IMR-90 (cell line): Measurements from ENCODE around the gene MCM5. TPM values are rescaled to one million over a fixed set of nuclear protein-coding genes. Genes with fewer than 3 reads are reported as not detected.

Experiments
- ATAC-seq: fragments of 200-7000 bp; cut with Tn5 transposase; 2 replicates; pipeline ENCODE4 v1.9.1; 2020; ENCODE audit warnings: low read depth, mild to moderate bottlenecking, moderate library complexity
- BruUV-seq: library from RNA; stranded (reverse); fragments of 400-500 nt; replicated peaks from 2 replicates; lab custom pipeline; 2021; lab: Mats Ljungman, UMichigan
- CTCF ChIA-PET: fragments of 300-600 bp; formaldehyde crosslinking; extraction: SDS; loops from one replicate; lab custom pipeline; 2021; ENCODE audit warnings: antibody characterized with exemption; lab: Yijun Ruan, JAX
- POLR2A ChIA-PET: fragments of 300-600 bp; sonication (Branson Sonifier 250); formaldehyde crosslinking; loops from one replicate; lab custom pipeline; 2022; ENCODE audit warnings: antibody characterized with exemption; ENCODE audit not compliant: unreplicated experiment; lab: Charles Lee
- DNase-seq: peaks from one replicate; pipeline ENCODE4 v3.0.0; 2013
- H2AFZ ChIP-seq: replicated peaks from 2 replicates; pipeline ENCODE3; 2013; ENCODE audit warnings: low read length, mild to moderate bottlenecking; ENCODE audit not compliant: poor library complexity
- H2AK5ac ChIP-seq: 2 replicates; pipeline ENCODE4 v1.6.1; 2013; ENCODE audit warnings: low read depth, low read length, inconsistent platforms
- H2AK9ac ChIP-seq: replicated peaks from 2 replicates; pipeline ENCODE3; 2013; ENCODE audit warnings: mild to moderate bottlenecking, low read depth, low read length, moderate library complexity; ENCODE audit not compliant: poor library complexity
- H2BK120ac ChIP-seq: 2 replicates; pipeline ENCODE4 v1.6.1; 2013; ENCODE audit warnings: low read depth, low read length, inconsistent platforms
- H2BK15ac ChIP-seq: 3 replicates; pipeline ENCODE4 v1.6.1; 2013; ENCODE audit warnings: low read depth, low read length, inconsistent platforms
- H2BK20ac ChIP-seq: 2 replicates; pipeline ENCODE4 v1.6.1; 2013; ENCODE audit warnings: low read depth, mild to moderate bottlenecking, inconsistent platforms, low read length, moderate library complexity
- H2BK5ac ChIP-seq: 2 replicates; pipeline ENCODE4 v1.6.1; 2013; ENCODE audit warnings: mild to moderate bottlenecking, low read depth, low read length, inconsistent platforms; ENCODE audit not compliant: poor library complexity, severe bottlenecking
- H3K14ac ChIP-seq: replicated peaks from 2 replicates; pipeline ENCODE4 v1.6.1; 2013; ENCODE audit warnings: low read depth, low read length, inconsistent platforms
- H3K18ac ChIP-seq: 2 replicates; pipeline ENCODE4 v1.6.1; 2013; ENCODE audit warnings: low read depth, low read length, control low read depth
- H3K23ac ChIP-seq: 2 replicates; pipeline ENCODE4 v1.6.1; 2013; ENCODE audit warnings: low read depth, low read length, inconsistent platforms
- H3K27ac ChIP-seq: 2 replicates; pipeline ENCODE4 v1.5.1; 2013; ENCODE audit warnings: mild to moderate bottlenecking, control low read depth, low read length; ENCODE audit not compliant: insufficient read depth
- H3K27me3 ChIP-seq: 2 replicates; pipeline ENCODE4 v1.6.1; 2013; ENCODE audit warnings: low read length; ENCODE audit not compliant: control insufficient read depth, insufficient read depth
- H3K36me3 ChIP-seq: 2 replicates; pipeline ENCODE4 v1.6.1; 2013; ENCODE audit warnings: low read length, mixed read lengths; ENCODE audit not compliant: control insufficient read depth, insufficient read depth
- H3K4ac ChIP-seq: 2 replicates; pipeline ENCODE4 v1.6.1; 2013; ENCODE audit warnings: low read depth, low read length, inconsistent platforms
- H3K4me1 ChIP-seq: 2 replicates; pipeline ENCODE4 v1.6.1; 2013; ENCODE audit warnings: low read length, mixed read lengths; ENCODE audit not compliant: control insufficient read depth, insufficient read depth
- H3K4me2 ChIP-seq: 2 replicates; pipeline ENCODE4 v1.6.1; 2013; ENCODE audit warnings: low read depth, mild to moderate bottlenecking, control low read depth, low read length, moderate library complexity
- H3K4me3 ChIP-seq: 2 replicates; pipeline ENCODE4 v1.5.1; 2013; ENCODE audit warnings: low read depth, mild to moderate bottlenecking, control low read depth, low read length, moderate library complexity; ENCODE audit not compliant: insufficient read depth
- H3K56ac ChIP-seq: 2 replicates; pipeline ENCODE4 v1.6.1; 2013; ENCODE audit warnings: low read length, inconsistent platforms; ENCODE audit not compliant: insufficient read depth; ENCODE audit errors: extremely low read depth
- H3K79me1 ChIP-seq, 2 experiments: 2 replicates each; pipeline ENCODE4 v1.6.1; 2013; ENCODE audit warnings: low read length in 2 of 2, inconsistent platforms in 1 of 2, low read depth in 1 of 2
- H3K9ac ChIP-seq: 2 replicates; pipeline ENCODE4 v1.6.1; 2013; ENCODE audit warnings: low read depth, low read length, control low read depth
- H3K9me1 ChIP-seq: 2 replicates; pipeline ENCODE4 v1.6.1; 2013; ENCODE audit warnings: low read length, inconsistent platforms; ENCODE audit not compliant: insufficient read depth
- H3K9me3 ChIP-seq: 2 replicates; pipeline ENCODE4 v1.6.1; 2013; ENCODE audit warnings: low read length; ENCODE audit not compliant: control insufficient read depth, insufficient read depth
- H4K20me1 ChIP-seq: 2 replicates; pipeline ENCODE4 v1.6.1; 2013; ENCODE audit warnings: low read length, inconsistent platforms; ENCODE audit not compliant: insufficient read depth
- H4K5ac ChIP-seq: 2 replicates; pipeline ENCODE4 v1.6.1; 2013; ENCODE audit warnings: mild to moderate bottlenecking, low read depth, low read length, control low read depth
- H4K8ac ChIP-seq, 2 experiments: 2 replicates each; pipeline ENCODE4 v1.6.1; 2013; ENCODE audit warnings: low read depth in 2 of 2, low read length in 2 of 2, control low read depth in 1 of 2, inconsistent platforms in 1 of 2
- H4K91ac ChIP-seq: 2 replicates; pipeline ENCODE4 v1.6.1; 2013; ENCODE audit warnings: low read depth, low read length, inconsistent platforms; ENCODE audit not compliant: insufficient read depth
- BHLHE40 ChIP-seq: fragments of 150-350 bp; IDR thresholded peaks from 2 replicates; pipeline ENCODE4 v1.6.1; 2016; ENCODE audit warnings: mild to moderate bottlenecking, low read depth, low read length
- CHD1 ChIP-seq: IDR thresholded peaks from 2 replicates; pipeline ENCODE4 v1.6.1; 2012; ENCODE audit warnings: low read depth, low read length, improper control_type of control experiment
- ELK1 ChIP-seq: fragments of 150-350 bp; IDR thresholded peaks from 2 replicates; pipeline ENCODE4 v1.6.1; 2016; ENCODE audit warnings: low read depth, mild to moderate bottlenecking, low read length, moderate library complexity, borderline replicate concordance
- MAFK ChIP-seq: IDR thresholded peaks from 2 replicates; pipeline ENCODE4 v1.6.1; 2012; ENCODE audit warnings: low read depth, low read length, improper control_type of control experiment
- MXI1 ChIP-seq: IDR thresholded peaks from 2 replicates; pipeline ENCODE4 v1.6.1; 2012; ENCODE audit warnings: low read depth, mild to moderate bottlenecking, low read length, moderate library complexity, borderline replicate concordance
- POLR2A ChIP-seq: IDR thresholded peaks from 2 replicates; pipeline ENCODE4 v1.6.1; 2012; ENCODE audit warnings: mild to moderate bottlenecking, low read depth, low read length
- RCOR1 ChIP-seq: IDR thresholded peaks from 2 replicates; pipeline ENCODE4 v1.6.1; 2012; ENCODE audit warnings: mild to moderate bottlenecking, low read length, improper control_type of control experiment; ENCODE audit not compliant: insufficient replicate concordance
- WGBS, 2 experiments: methylation state at CpG; one replicate each; pipeline versions ENCODE4 v1.1.5 to v1.1.7; 2013; ENCODE audit warnings: missing lambda C conversion rate in 2 of 2; ENCODE audit not compliant: insufficient read length in 1 of 2; ENCODE audit errors: extremely low coverage in 2 of 2; 5-methylcytosine and 5-hydroxymethylcytosine counted together
- dilution Hi-C: fragments of 300-500 bp; cut with HindIII; formaldehyde crosslinking; loops from one replicate; pipeline ENCODE4 v1.14.3; 2018; ENCODE audit warnings: low sequenced_read_pairs; ENCODE audit not compliant: unreplicated experiment
- in situ Hi-C: fragments of 300-500 bp; cut with MboI; formaldehyde crosslinking; loops from 3 replicates; pipeline ENCODE4 v1.14.3; 2019; ENCODE audit warnings: low sequenced_read_pairs, inconsistent platforms, mixed read lengths
- intact Hi-C: fragments of 100-400 bp; cut with micrococcal nuclease; formaldehyde crosslinking; loops from 2 replicates; pipeline ENCODE4 v1.10.0; 2022
- polyA plus RNA-seq, 3 experiments: library from polyadenylated mRNA; depleted of rRNA; stranded (reverse); fragments of >200 nt; gene quantifications; 2 replicates each; pipeline ENCODE4 v1.2.3, GENCODE V29; 2012; ENCODE audit warnings: low replicate concordance in 1 of 3
- total RNA-seq: library from RNA; depleted of rRNA; stranded (reverse); fragments of >200 nt; gene quantifications from 2 replicates; pipeline ENCODE4 v1.2.3, GENCODE V29; 2012

The MCM5 gene
- total and polyA plus RNA-seq, 2 of the 4 experiments (the other 2 are of a cell fraction): 43.0 to 58.6 TPM

GRCh38 chr22:35458547-35459422, 58.8 kb downstream of the MCM5 start:
- CTCF ChIA-PET: no interaction called here

More at GRCh38 chr22:35458547-35459422, 58.8 kb downstream of the MCM5 start:
- intact Hi-C loops (no loop called here), in situ Hi-C loops (no loop called here), dilution Hi-C loops (no loop called here)
- H2BK5ac ChIP-seq: no peak overlapping the region
- H3K4me3 ChIP-seq: no peak overlapping the region
- no peak overlapping the region for H2AFZ ChIP-seq
- POLR2A ChIA-PET: no interaction called here
- no peak for TF ChIP-seq RCOR1
- no peak for TF ChIP-seq BHLHE40
- no peak for TF ChIP-seq CHD1
- no peak for TF ChIP-seq POLR2A
- no peak for TF ChIP-seq ELK1
- no peak for TF ChIP-seq MAFK
- TF ChIP-seq MXI1: no peak
- H3K4me2 ChIP-seq: no peak overlapping the region
- no peak overlapping the region for H2BK15ac ChIP-seq
- H3K27ac ChIP-seq: no peak overlapping the region
- no peaks in the 10 kb centered on the region for H3K9me3 ChIP-seq
- no CpG with 5 or more reads among the region's 18 CpGs for WGBS, 2 experiments
- H4K20me1 ChIP-seq: no peaks in the 10 kb centered on the region
- H3K9me1 ChIP-seq: no peaks in the 10 kb centered on the region
- H3K4ac ChIP-seq: no peak overlapping the region
- H3K18ac ChIP-seq: no peak overlapping the region
- DNase-seq (no peak), ATAC-seq (no peak)
- no peak overlapping the region for H3K56ac ChIP-seq
- H3K36me3 ChIP-seq: no peaks in the 10 kb centered on the region
- H3K27me3 ChIP-seq: peaks cover 8% of the 10 kb centered on the region; the same call in 1 of the 2 replicates
- H2BK20ac ChIP-seq: no peak overlapping the region
- H2BK120ac ChIP-seq: no peak overlapping the region
- peaks cover 3% of the 10 kb centered on the region; the same call in 1 of the 2 replicates for H3K4me1 ChIP-seq
- H2AK5ac ChIP-seq: no peak overlapping the region
- BruUV-seq: no TSS peak
- H2AK9ac ChIP-seq: no peak overlapping the region
- no peak overlapping the region for H4K91ac ChIP-seq
- no peak overlapping the region for H4K8ac ChIP-seq
- H3K14ac ChIP-seq: no peak overlapping the region
- no peak overlapping the region for H4K5ac ChIP-seq
- H3K23ac ChIP-seq: no peak overlapping the region
- no peak overlapping the region for H3K9ac ChIP-seq
- H3K79me1 ChIP-seq: no peaks in the 10 kb centered on the region
